Nephron progenitor cell (in vitro differentiated cells): ENCODE results near the gene ARMC8.

Experiments used
- DNase-seq: peaks from one replicate; pipeline ENCODE4 v3.0.0; 2021
- H3K27ac Mint-ChIP-seq: 2 replicates; pipeline ENCODE4 v1.8.0; 2021; ENCODE audit warnings: mild to moderate bottlenecking, moderate library complexity, mixed read lengths
- H3K27me3 Mint-ChIP-seq: 2 replicates; pipeline ENCODE4 v1.8.0; 2021; ENCODE audit warnings: mild to moderate bottlenecking, low read depth, mixed read lengths; ENCODE audit not compliant: poor library complexity
- H3K36me3 Mint-ChIP-seq: 2 replicates; pipeline ENCODE4 v1.8.0; 2021; ENCODE audit warnings: low read depth, mixed read lengths
- H3K4me1 Mint-ChIP-seq: 2 replicates; pipeline ENCODE4 v1.8.0; 2021; ENCODE audit warnings: mixed read lengths
- H3K4me3 Mint-ChIP-seq: 2 replicates; pipeline ENCODE4 v1.8.0; 2021; ENCODE audit warnings: mild to moderate bottlenecking, moderate library complexity, mixed read lengths
- H3K9me3 Mint-ChIP-seq: 2 replicates; pipeline ENCODE4 v1.8.0; 2021; ENCODE audit warnings: mild to moderate bottlenecking, moderate library complexity, mixed read lengths
- TF ChIP-seq, protein P1 (sequence below): fragments of 200-600 bp; sonication (generic); IDR thresholded peaks from 2 replicates; pipeline ENCODE4 v1.5.0; 2021; ENCODE audit warnings: antibody characterized with exemption

ARMC8 gene

DNA sequence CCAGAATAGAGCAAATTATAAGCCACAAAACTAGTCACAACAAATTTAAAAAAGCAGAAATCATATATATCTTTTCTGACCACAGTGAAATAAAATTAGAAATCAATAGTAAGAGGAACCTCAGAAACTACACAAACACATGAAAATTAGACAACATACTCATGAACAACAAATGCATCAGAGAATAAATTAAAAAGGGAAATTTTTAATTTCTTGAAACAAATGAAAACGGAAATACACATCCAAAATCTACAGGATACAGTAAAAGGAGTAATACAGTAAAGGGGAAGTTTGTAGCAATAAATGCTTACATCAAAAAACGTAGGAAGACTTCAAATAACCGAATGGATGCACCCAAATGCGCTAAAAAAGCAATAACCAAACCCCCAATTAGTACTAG, 123.4 kb downstream of the ARMC8 start:
- peaks cover 14% of the 10 kb centered on the region for H3K36me3 Mint-ChIP-seq
- H3K4me1 Mint-ChIP-seq = no peaks in the 10 kb centered on the region
- TF ChIP-seq, protein P1, sequence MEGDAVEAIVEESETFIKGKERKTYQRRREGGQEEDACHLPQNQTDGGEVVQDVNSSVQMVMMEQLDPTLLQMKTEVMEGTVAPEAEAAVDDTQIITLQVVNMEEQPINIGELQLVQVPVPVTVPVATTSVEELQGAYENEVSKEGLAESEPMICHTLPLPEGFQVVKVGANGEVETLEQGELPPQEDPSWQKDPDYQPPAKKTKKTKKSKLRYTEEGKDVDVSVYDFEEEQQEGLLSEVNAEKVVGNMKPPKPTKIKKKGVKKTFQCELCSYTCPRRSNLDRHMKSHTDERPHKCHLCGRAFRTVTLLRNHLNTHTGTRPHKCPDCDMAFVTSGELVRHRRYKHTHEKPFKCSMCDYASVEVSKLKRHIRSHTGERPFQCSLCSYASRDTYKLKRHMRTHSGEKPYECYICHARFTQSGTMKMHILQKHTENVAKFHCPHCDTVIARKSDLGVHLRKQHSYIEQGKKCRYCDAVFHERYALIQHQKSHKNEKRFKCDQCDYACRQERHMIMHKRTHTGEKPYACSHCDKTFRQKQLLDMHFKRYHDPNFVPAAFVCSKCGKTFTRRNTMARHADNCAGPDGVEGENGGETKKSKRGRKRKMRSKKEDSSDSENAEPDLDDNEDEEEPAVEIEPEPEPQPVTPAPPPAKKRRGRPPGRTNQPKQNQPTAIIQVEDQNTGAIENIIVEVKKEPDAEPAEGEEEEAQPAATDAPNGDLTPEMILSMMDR = no peak
- H3K9me3 Mint-ChIP-seq = peaks cover 54% of the 10 kb centered on the region
- no peak overlapping the region for H3K4me3 Mint-ChIP-seq
- no peak for DNase-seq
- peaks cover 28% of the 10 kb centered on the region for H3K27me3 Mint-ChIP-seq
- H3K27ac Mint-ChIP-seq = no peak overlapping the region

DNA sequence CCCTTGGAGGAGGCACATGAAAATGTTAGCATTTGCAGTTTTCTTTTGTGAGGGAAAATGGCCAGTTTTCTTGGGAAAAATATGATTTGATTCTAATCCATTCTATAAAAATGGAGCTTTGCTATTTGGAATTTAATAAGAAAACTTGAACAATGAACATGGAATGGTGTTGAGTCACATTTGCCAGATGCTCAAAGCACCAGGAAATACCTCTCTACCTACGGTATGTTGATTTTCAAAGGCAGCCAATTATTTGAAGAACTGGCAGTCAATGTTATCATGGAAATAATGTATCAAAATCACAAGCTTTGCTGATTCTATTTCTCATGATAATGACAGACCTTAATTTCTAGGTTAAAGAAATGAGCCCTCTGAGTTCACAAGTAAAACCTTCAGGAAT, 127.7 kb downstream of the ARMC8 start:
- Mint-ChIP-seq H3K27ac (no peak overlapping the region), H3K36me3 (no peaks in the 10 kb centered on the region), H3K4me1 (no peaks in the 10 kb centered on the region), H3K9me3 (peaks cover 27% of the 10 kb centered on the region), H3K27me3 (peaks cover 32% of the 10 kb centered on the region), H3K4me3 (no peak overlapping the region)
- TF ChIP-seq, protein P1 = no peak
- DNase-seq = no peak

DNA sequence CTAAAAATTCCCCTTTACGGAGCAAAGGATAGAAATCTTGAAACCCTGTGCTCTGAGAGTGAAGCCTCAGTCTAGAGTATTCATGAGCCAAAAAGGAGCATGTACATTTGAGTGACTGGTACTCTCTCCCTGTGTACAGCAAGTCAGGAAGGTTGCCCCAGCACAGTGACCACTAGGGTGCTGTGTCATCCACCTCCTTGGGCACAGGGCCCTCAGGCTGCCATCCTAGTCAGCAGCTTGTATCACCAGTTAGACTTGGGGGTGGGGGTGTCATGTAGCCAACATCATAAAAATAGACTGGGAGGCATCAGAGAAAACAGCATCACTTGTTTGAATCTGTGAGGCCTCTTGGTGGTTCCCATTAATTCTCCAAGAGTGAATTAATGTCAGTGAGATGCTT, 130.6 kb downstream of the ARMC8 start:
- Mint-ChIP-seq H3K4me3 (no peak overlapping the region), H3K9me3 (peaks cover under 1% of the 10 kb centered on the region), H3K4me1 (peaks cover 11% of the 10 kb centered on the region), H3K36me3 (no peaks in the 10 kb centered on the region), H3K27ac (no peak overlapping the region), H3K27me3 (peaks cover 26% of the 10 kb centered on the region)
- TF ChIP-seq, protein P1 = no peak
- no peak for DNase-seq

DNA sequence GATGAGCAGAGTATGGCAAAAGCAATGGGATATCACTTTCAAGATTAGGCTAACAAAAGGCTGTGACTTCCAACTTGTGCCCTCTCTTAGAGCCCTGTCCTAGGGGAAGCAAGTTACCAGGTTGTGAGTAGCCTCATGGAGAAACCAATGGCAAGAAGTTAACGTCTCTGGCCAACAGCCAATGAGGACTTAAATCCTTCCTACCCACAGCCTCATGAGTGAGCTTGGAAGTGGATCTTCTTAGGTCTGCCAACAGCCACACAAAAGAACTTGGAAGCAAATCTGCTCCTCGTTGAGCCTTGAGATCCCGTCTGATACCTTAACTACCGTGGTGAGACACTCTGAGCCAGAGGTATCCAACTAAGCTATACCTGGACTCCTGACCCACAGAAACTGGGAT, 136.9 kb downstream of the ARMC8 start:
- TF ChIP-seq, protein P1 = no peak
- DNase-seq = no peak
- peaks cover 20% of the 10 kb centered on the region for H3K27me3 Mint-ChIP-seq
- H3K27ac Mint-ChIP-seq = no peak overlapping the region
- H3K36me3 Mint-ChIP-seq = no peaks in the 10 kb centered on the region
- no peak overlapping the region for H3K4me3 Mint-ChIP-seq
- peaks cover 18% of the 10 kb centered on the region for H3K4me1 Mint-ChIP-seq
- H3K9me3 Mint-ChIP-seq = no peaks in the 10 kb centered on the region

DNA sequence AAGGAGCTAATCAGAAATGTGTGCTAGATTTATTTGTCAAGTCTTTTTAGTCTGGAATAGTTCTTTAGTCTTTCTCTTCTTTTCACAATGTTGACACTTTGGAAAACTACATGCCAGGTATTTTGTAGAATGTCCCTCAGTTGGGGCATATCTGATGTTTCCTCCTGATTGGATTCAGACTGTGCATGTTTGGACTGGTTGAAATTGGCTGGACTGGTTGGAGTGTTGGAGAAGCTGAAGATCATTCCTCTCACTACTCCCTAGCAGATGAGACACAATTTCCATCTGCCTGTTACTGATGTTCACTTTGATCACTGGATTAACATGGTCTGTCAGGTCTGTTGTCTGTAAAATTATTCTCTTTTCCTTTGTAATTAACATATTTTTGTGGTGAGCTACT, 138.9 kb downstream of the ARMC8 start:
- no peak overlapping the region for H3K27ac Mint-ChIP-seq
- H3K4me1 Mint-ChIP-seq = peaks cover 27% of the 10 kb centered on the region
- no peaks in the 10 kb centered on the region for H3K36me3 Mint-ChIP-seq

More for the DNA sequence above, 138.9 kb downstream of the ARMC8 start:
- TF ChIP-seq, protein P1 = no peak
- Mint-ChIP-seq H3K27me3 (peaks cover 20% of the 10 kb centered on the region), H3K4me3 (no peak overlapping the region), H3K9me3 (no peaks in the 10 kb centered on the region)
- DNase-seq = no peak
